B cell (primary cell): ENCODE measurements around the gene CCNH. TPM values are rescaled to one million over a fixed set of nuclear protein-coding genes. Genes with fewer than 3 reads are reported as not detected.

Source experiments
- ATAC-seq: fragments of 200-7000 bp; cut with Tn5 transposase; one replicate; pipeline ENCODE4 v1.10.0; 2021; ENCODE audit warnings: low read depth, mild to moderate bottlenecking, moderate number of reproducible peaks, moderate library complexity
- CTCF ChIA-PET: fragments of 350-600 bp; sonication (Branson Sonifier 250); formaldehyde crosslinking; loops from one replicate; lab custom pipeline; 2021; ENCODE audit warnings: antibody characterized with exemption, inconsistent platforms; lab: Charles Lee
- POLR2A ChIA-PET: fragments of 350-600 bp; sonication (Branson Sonifier 250); formaldehyde crosslinking; loops from one replicate; lab custom pipeline; 2021; ENCODE audit warnings: antibody characterized with exemption; lab: Charles Lee
- DNase-seq: peaks from one replicate; pipeline ENCODE4 v3.0.0; 2013
- H2AFZ ChIP-seq: 2 replicates; pipeline ENCODE4 v1.6.1; 2012; ENCODE audit warnings: mild to moderate bottlenecking, low read depth, low read length; ENCODE audit not compliant: insufficient read depth, poor library complexity, severe bottlenecking
- H3K27ac ChIP-seq, 2 donors: 1 replicate in 1 of 2; 2 replicates in 1 of 2; pipeline ENCODE4 v1.5.1; 2012 to 2013; ENCODE audit warnings: low read length in 2 of 2, mild to moderate bottlenecking in 2 of 2, moderate library complexity in 1 of 2
- H3K27me3 ChIP-seq, 4 experiments: fragments of 200-600 bp in 1 of 4; sonication (generic) in 1 of 4; replicated peaks in 1 of 4; 1 replicate in 2 of 4; 2 replicates in 2 of 4; pipeline versions ENCODE4 v1.6.1 to v1.7.0; 2013 to 2016; ENCODE audit warnings: low read length in 3 of 4, mild to moderate bottlenecking in 2 of 4, mixed read lengths in 1 of 4, moderate library complexity in 1 of 4; ENCODE audit not compliant: insufficient read depth in 4 of 4, control insufficient read depth in 3 of 4; ENCODE audit errors: control extremely low read depth in 1 of 4
- H3K36me3 ChIP-seq, 2 experiments: replicated peaks in 1 of 2; 1 replicate in 1 of 2; 2 replicates in 1 of 2; pipeline versions ENCODE4 v1.6.1 to v1.7.1; 2013; ENCODE audit warnings: low read length in 1 of 2; ENCODE audit not compliant: insufficient read depth in 2 of 2, control insufficient read depth in 1 of 2; ENCODE audit errors: control extremely low read depth in 1 of 2, extremely low read depth in 1 of 2
- H3K4me1 ChIP-seq, 2 donors: fragments of 200-600 bp in 1 of 2; sonication (generic) in 1 of 2; 1 replicate in 1 of 2; 2 replicates in 1 of 2; pipeline versions ENCODE4 v1.5.1 to v1.6.1; 2013 to 2017; ENCODE audit warnings: low read length in 2 of 2; ENCODE audit not compliant: control insufficient read depth in 2 of 2, insufficient read depth in 2 of 2
- H3K4me2 ChIP-seq: replicated peaks from 2 replicates; pipeline ENCODE3; 2012; ENCODE audit warnings: mild to moderate bottlenecking, low read depth, low read length; ENCODE audit not compliant: poor library complexity, severe bottlenecking
- H3K4me3 ChIP-seq, 5 experiments: fragments of 200-600 bp in 1 of 5; sonication (generic) in 1 of 5; 1 replicate in 3 of 5; 2 replicates in 2 of 5; pipeline versions ENCODE4 v1.5.1 to v1.7.0; 2011 to 2016; ENCODE audit warnings: low read length in 4 of 5, mild to moderate bottlenecking in 4 of 5, low read depth in 2 of 5, control low read depth in 1 of 5, moderate library complexity in 1 of 5; ENCODE audit not compliant: insufficient read depth in 1 of 5; ENCODE audit errors: control extremely low read depth in 1 of 5, extremely low read depth in 1 of 5
- H3K79me2 ChIP-seq: fragments of 200-600 bp; sonication (generic); one replicate; pipeline ENCODE4 v1.6.0; 2016; ENCODE audit warnings: low read length; ENCODE audit not compliant: control insufficient read depth, insufficient read depth
- H3K9ac ChIP-seq: fragments of 200-600 bp; sonication (generic); 2 replicates; pipeline ENCODE4 v1.6.1; 2017; ENCODE audit warnings: mild to moderate bottlenecking, low read length, moderate library complexity
- H3K9me3 ChIP-seq, 3 donors: one replicate each; pipeline versions ENCODE4 v1.6.1 to v1.7.1; 2013; ENCODE audit warnings: low read length in 2 of 3; ENCODE audit not compliant: control insufficient read depth in 2 of 3, insufficient read depth in 1 of 3; ENCODE audit errors: control extremely low read depth in 1 of 3
- H4K20me1 ChIP-seq: 2 replicates; pipeline ENCODE4 v1.6.0; 2012; ENCODE audit warnings: mild to moderate bottlenecking, low read length; ENCODE audit not compliant: insufficient read depth, control insufficient read depth, poor library complexity, severe bottlenecking
- H3K27ac Mint-ChIP-seq: one replicate; pipeline ENCODE4 v1.8.0; 2021; ENCODE audit warnings: mixed read lengths
- H3K27me3 Mint-ChIP-seq: one replicate; pipeline ENCODE4 v1.8.0; 2021; ENCODE audit warnings: mixed read lengths
- H3K4me1 Mint-ChIP-seq: one replicate; pipeline ENCODE4 v1.8.0; 2021; ENCODE audit warnings: mixed read lengths
- H3K4me3 Mint-ChIP-seq: one replicate; pipeline ENCODE4 v1.8.0; 2021; ENCODE audit warnings: mixed read lengths
- H3K9me3 Mint-ChIP-seq: one replicate; pipeline ENCODE4 v1.8.0; 2022; ENCODE audit warnings: mixed read lengths; ENCODE audit not compliant: insufficient read depth
- CTCF ChIP-seq: fragments of 200-600 bp; IDR thresholded peaks from one replicate; pipeline ENCODE4 v1.8.0; 2022; ENCODE audit warnings: antibody characterized with exemption, mild to moderate bottlenecking
- EZH2 ChIP-seq: IDR thresholded peaks from 2 replicates; pipeline ENCODE4 v1.6.1; 2012; ENCODE audit warnings: borderline replicate concordance, low read depth, mild to moderate bottlenecking, moderate library complexity, low read length; ENCODE audit not compliant: insufficient read depth, poor library complexity, severe bottlenecking
- WGBS: methylation state at CpG from one replicate; pipeline ENCODE4 v1.1.5; 2013; ENCODE audit warnings: missing lambda C conversion rate; ENCODE audit not compliant: insufficient coverage; 5-methylcytosine and 5-hydroxymethylcytosine counted together
- intact Hi-C: fragments of 100-400 bp; cut with micrococcal nuclease; formaldehyde crosslinking; loops from one replicate; pipeline ENCODE4 v1.10.0; 2022
- polyA plus RNA-seq: library from polyadenylated mRNA; depleted of rRNA; stranded (reverse); fragments of >200 nt; gene quantifications from 2 replicates; pipeline ENCODE4 v1.2.3, GENCODE V29; 2012
- total RNA-seq, 2 donors: library from RNA; stranded (reverse); fragments of 120-200 nt in 1 of 2; gene quantifications; 1 replicate in 1 of 2; 2 replicates in 1 of 2; pipeline versions ENCODE4 v1.2.3 to v1.2.4, GENCODE V29; 2013 to 2022

The CCNH gene
- total and polyA plus RNA-seq, 2 donors (not counting 1 experiment from before 2014, with no cell fraction given), result 59.2 to 120 TPM

DNA sequence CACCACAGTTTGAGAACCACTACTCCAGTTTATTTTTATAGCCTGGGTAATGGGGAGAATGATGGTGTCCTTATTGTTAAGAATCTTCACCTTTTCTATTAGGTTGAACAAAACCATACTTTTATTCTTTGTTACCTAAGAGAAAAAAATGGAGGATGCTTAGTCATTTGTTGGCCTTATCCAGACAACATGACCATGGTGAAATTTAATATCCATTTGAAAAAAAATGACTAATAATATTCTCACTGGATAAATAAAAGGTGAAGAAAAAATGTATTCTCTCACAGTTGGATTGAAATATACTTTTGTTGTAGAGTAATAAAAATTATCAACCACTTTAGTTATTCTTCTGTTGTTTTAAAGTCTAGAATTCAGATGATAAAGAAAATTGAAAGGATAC lies 5.8 kb upstream of the CCNH start:
- intact Hi-C loops, result loop anchor here (10.0 kb wide), 1 partner anchor 1256 kb away; no protein-coding TSS in a partner anchor
- H3K9ac ChIP-seq, result no peak overlapping the region
- ATAC-seq (no peak), DNase-seq (no peak)
- no peaks in the 10 kb centered on the region for H3K36me3 ChIP-seq
- no peak overlapping the region for H3K27ac ChIP-seq
- no peaks in the 10 kb centered on the region for H3K79me2 ChIP-seq
- no peak overlapping the region for H2AFZ ChIP-seq
- peaks cover 4% of the 10 kb centered on the region for H3K27me3 Mint-ChIP-seq
- H3K9me3 Mint-ChIP-seq, result no peaks in the 10 kb centered on the region
- no peak overlapping the region for H3K4me3 Mint-ChIP-seq
- no peaks in the 10 kb centered on the region for H4K20me1 ChIP-seq
- H3K4me1 ChIP-seq, result peaks cover under 1% of the 10 kb centered on the region in 2 donors
- no peak for TF ChIP-seq EZH2
- no peak for TF ChIP-seq CTCF
- H3K4me3 ChIP-seq, result no peak overlapping the region
- H3K4me2 ChIP-seq, result no peak overlapping the region
- no peaks in the 10 kb centered on the region for H3K4me1 Mint-ChIP-seq
- no peaks in the 10 kb centered on the region for H3K9me3 ChIP-seq
- ChIA-PET POLR2A (no interaction called here), CTCF (no interaction called here)
- H3K27ac Mint-ChIP-seq, result no peak overlapping the region
- no peaks in the 10 kb centered on the region for H3K27me3 ChIP-seq

- Histone ChIP-seq H4K20me1 (no peaks in the 10 kb centered on the region), H3K4me3 (peak overlapping the region; percentile 53 to 89 (median 77)), H3K4me1 (peaks cover 13 to 20% of the 10 kb centered on the region in 2 donors), H3K27ac (peak overlapping the region; percentile 89 to 96), H2AFZ (peak overlapping the region; percentile 86), H3K9me3 (no peaks in the 10 kb centered on the region), H3K4me2 (peak overlapping the region; percentile 81), H3K9ac (peak overlapping the region; percentile 92), H3K79me2 (peaks cover 21% of the 10 kb centered on the region), H3K27me3 (no peaks in the 10 kb centered on the region), H3K36me3 (peaks cover 2 to 13% of the 10 kb centered on the region in 2 experiments)
- DNase-seq, result no peak
- intact Hi-C loops, result loop anchor here (1.0 to 10.0 kb wide), 3 partner anchors 796 to 1262 kb away; partner anchors contain the start of genes COX7C and TMEM161B
- no peak for ATAC-seq
- Mint-ChIP-seq H3K9me3 (no peaks in the 10 kb centered on the region), H3K27ac (peak overlapping the region; percentile 93), H3K4me3 (peak overlapping the region; percentile 93), H3K4me1 (peaks cover 29% of the 10 kb centered on the region), H3K27me3 (no peaks in the 10 kb centered on the region)
- TF ChIP-seq CTCF (no peak), EZH2 (no peak)
- WGBS, result 29% methylated on average over 1 of the region's 3 CpGs
- ChIA-PET POLR2A (no interaction called here), CTCF (interaction anchor here (1.5 to 3.1 kb wide), 2 partner anchors 12 to 342 kb away, joined by 4 to 20 read pairs; no protein-coding TSS in a partner anchor)
Measured at GRCh38 chr5:87413343-87413645, 564 bp upstream of the CCNH start.
